Naive B cell (primary cell): Measurements from ENCODE around the gene AIPL1. TPM values are rescaled to one million over a fixed set of nuclear protein-coding genes. Genes with fewer than 3 reads are reported as not detected.
A peak's percentile ranks its signal among the peaks of the same experiment; 100 is the strongest.

Source experiments
- ATAC-seq, 2 donors: fragments of 150-1000 bp; cut with Tn5 transposase; 2 replicates each; pipeline ENCODE4 v1.10.0; 2021; ENCODE audit warnings: low read depth in 2 of 2, mild to moderate bottlenecking in 2 of 2, moderate library complexity in 2 of 2
- DNase-seq: peaks from one replicate; pipeline ENCODE4 v3.0.0; 2022
- H3K27ac Mint-ChIP-seq, 6 donors: one replicate each; pipeline ENCODE4 v1.8.0; 2020 to 2022; ENCODE audit warnings: mild to moderate bottlenecking in 6 of 6, mixed read lengths in 6 of 6, moderate library complexity in 5 of 6, inconsistent platforms in 2 of 6
- H3K27me3 Mint-ChIP-seq, 3 donors: one replicate each; pipeline ENCODE4 v1.8.0; 2021 to 2022; ENCODE audit warnings: mixed read lengths in 3 of 3, mild to moderate bottlenecking in 1 of 3
- H3K36me3 Mint-ChIP-seq, 2 donors: one replicate each; pipeline ENCODE4 v1.8.0; 2020 to 2022; ENCODE audit warnings: mixed read lengths in 2 of 2, inconsistent platforms in 1 of 2, mild to moderate bottlenecking in 1 of 2
- H3K4me1 Mint-ChIP-seq, 3 donors: one replicate each; pipeline ENCODE4 v1.8.0; 2020 to 2022; ENCODE audit warnings: mixed read lengths in 3 of 3, inconsistent platforms in 1 of 3, mild to moderate bottlenecking in 1 of 3, moderate library complexity in 1 of 3
- H3K4me3 Mint-ChIP-seq, 8 donors: one replicate each; pipeline ENCODE4 v1.8.0; 2020 to 2022; ENCODE audit warnings: mild to moderate bottlenecking in 8 of 8, mixed read lengths in 8 of 8, moderate library complexity in 8 of 8, inconsistent platforms in 2 of 8
- H3K9me3 Mint-ChIP-seq, 7 donors: one replicate each; pipeline ENCODE4 v1.8.0; 2020 to 2022; ENCODE audit warnings: mixed read lengths in 7 of 7, mild to moderate bottlenecking in 5 of 7, inconsistent platforms in 2 of 7, moderate library complexity in 1 of 7
- polyA plus RNA-seq, 6 donors: library from polyadenylated mRNA; unstranded; fragments of 300-500 nt; fragmentation: Illumina TruSeq; gene quantifications; one replicate each; pipeline ENCODE4 v1.2.3, GENCODE V29; 2021; ENCODE audit warnings: low read depth in 6 of 6

Gene AIPL1
- polyA plus RNA-seq, 6 donors from 2014 or later: not detected

GRCh38 chr17:6429266-6429665, 5.7 kb downstream of the AIPL1 start:
- peaks cover 0 to 8% of the 10 kb centered on the region in 2 donors for H3K36me3 Mint-ChIP-seq
- DNase-seq (no peak), ATAC-seq (no peak)
- peaks cover 8 to 26% (median 19%) of the 10 kb centered on the region in 3 donors for H3K27me3 Mint-ChIP-seq
- H3K9me3 Mint-ChIP-seq: peaks cover 0 to 19% (median 10%) of the 10 kb centered on the region in 7 donors
- no peak overlapping the region for H3K4me3 Mint-ChIP-seq
- H3K27ac Mint-ChIP-seq: no peak overlapping the region
- H3K4me1 Mint-ChIP-seq: peaks cover 5 to 15% (median 13%) of the 10 kb centered on the region in 3 donors

- Mint-ChIP-seq H3K4me1 (peaks cover 5 to 15% (median 13%) of the 10 kb centered on the region in 3 donors), H3K27me3 (peaks cover 8 to 19% (median 19%) of the 10 kb centered on the region in 3 donors), H3K27ac (peak overlapping the region in 2 of 6 donors; percentile 9 to 75), H3K4me3 (no peak overlapping the region), H3K36me3 (peaks cover 0 to 8% of the 10 kb centered on the region in 2 donors), H3K9me3 (peaks cover 0 to 19% (median 10%) of the 10 kb centered on the region in 7 donors)
- DNase-seq (no peak), ATAC-seq (no peak)
These were observed 6.5 kb downstream of the AIPL1 start for GRCh38 chr17:6428207-6428965.

- DNase-seq (peak; percentile 28), ATAC-seq (peak; percentile 76 to 89)
- Mint-ChIP-seq H3K36me3 (peaks cover 0 to 8% of the 10 kb centered on the region in 2 donors), H3K27me3 (peaks cover 8 to 27% (median 24%) of the 10 kb centered on the region in 3 donors), H3K27ac (peak overlapping the region in 4 of 6 donors; percentile 17 to 74 (median 50)), H3K9me3 (peaks cover 0 to 19% (median 10%) of the 10 kb centered on the region in 7 donors), H3K4me3 (peak overlapping the region in 5 of 8 donors; percentile 19 to 65 (median 34)), H3K4me1 (peaks cover 5 to 15% (median 15%) of the 10 kb centered on the region in 3 donors)
These were observed 7.6 kb downstream of the AIPL1 start for GRCh38 chr17:6427279-6427781.

GRCh38 chr17:6426356-6427101, 8.4 kb downstream of the AIPL1 start:
- Mint-ChIP-seq H3K9me3 (peaks cover 0 to 16% (median 9%) of the 10 kb centered on the region in 7 donors), H3K36me3 (peaks cover 0 to 8% of the 10 kb centered on the region in 2 donors), H3K27ac (no peak overlapping the region), H3K4me3 (no peak overlapping the region), H3K4me1 (peaks cover 10 to 23% (median 19%) of the 10 kb centered on the region in 3 donors), H3K27me3 (peaks cover 14 to 27% (median 25%) of the 10 kb centered on the region in 3 donors)
- DNase-seq (no peak), ATAC-seq (no peak)

- no peak for DNase-seq
- peaks cover 12 to 24% (median 20%) of the 10 kb centered on the region in 3 donors for H3K4me1 Mint-ChIP-seq
- no peak overlapping the region for H3K4me3 Mint-ChIP-seq
- H3K36me3 Mint-ChIP-seq: peaks cover 0 to 8% of the 10 kb centered on the region in 2 donors
- no peak for ATAC-seq
- no peak overlapping the region for H3K27ac Mint-ChIP-seq
- H3K9me3 Mint-ChIP-seq: peaks cover 0 to 6% (median under 1%) of the 10 kb centered on the region in 7 donors
- H3K27me3 Mint-ChIP-seq: peaks cover 18 to 28% (median 27%) of the 10 kb centered on the region in 3 donors
These were observed 9.5 kb downstream of the AIPL1 start for GRCh38 chr17:6425407-6425806.

- DNase-seq (no peak), ATAC-seq (no peak)
- H3K4me1 Mint-ChIP-seq: peaks cover 17 to 24% (median 20%) of the 10 kb centered on the region in 3 donors
- no peaks in the 10 kb centered on the region for H3K36me3 Mint-ChIP-seq
- peak overlapping the region in 1 of 8 donors; percentile 64 for H3K4me3 Mint-ChIP-seq
- no peaks in the 10 kb centered on the region for H3K9me3 Mint-ChIP-seq
- H3K27ac Mint-ChIP-seq: peak overlapping the region in 1 of 6 donors; percentile 22
- peaks cover 17 to 27% (median 23%) of the 10 kb centered on the region in 3 donors for H3K27me3 Mint-ChIP-seq
These were observed 11.0 kb downstream of the AIPL1 start for GRCh38 chr17:6423931-6424330.

- peak overlapping the region in 1 of 6 donors; percentile 8 for H3K27ac Mint-ChIP-seq
- H3K36me3 Mint-ChIP-seq: no peaks in the 10 kb centered on the region
- ATAC-seq: no peak
- no peaks in the 10 kb centered on the region for H3K9me3 Mint-ChIP-seq
- DNase-seq: no peak
- H3K4me3 Mint-ChIP-seq: no peak overlapping the region
- peaks cover 17 to 27% (median 26%) of the 10 kb centered on the region in 3 donors for H3K27me3 Mint-ChIP-seq
- peaks cover 13 to 19% (median 17%) of the 10 kb centered on the region in 3 donors for H3K4me1 Mint-ChIP-seq
These were observed 12.2 kb downstream of the AIPL1 start for GRCh38 chr17:6422654-6423241.

GRCh38 chr17:6421700-6422604, 13.0 kb downstream of the AIPL1 start:
- Mint-ChIP-seq H3K27ac (peak overlapping the region in 1 of 6 donors; percentile 62), H3K36me3 (no peaks in the 10 kb centered on the region), H3K27me3 (peaks cover 17 to 27% (median 22%) of the 10 kb centered on the region in 3 donors), H3K4me1 (peaks cover 6 to 12% (median 11%) of the 10 kb centered on the region in 3 donors), H3K4me3 (peak overlapping the region in 1 of 8 donors; percentile 50), H3K9me3 (no peaks in the 10 kb centered on the region)
- peak; percentile 49 for DNase-seq
- ATAC-seq: peak; percentile 45 to 70

- Mint-ChIP-seq H3K9me3 (no peaks in the 10 kb centered on the region), H3K27me3 (peaks cover 18 to 27% (median 24%) of the 10 kb centered on the region in 3 donors), H3K4me3 (no peak overlapping the region), H3K4me1 (peaks cover 6 to 12% (median 11%) of the 10 kb centered on the region in 3 donors), H3K27ac (no peak overlapping the region), H3K36me3 (no peaks in the 10 kb centered on the region)
- ATAC-seq (no peak), DNase-seq (no peak)
These were observed 14.7 kb downstream of the AIPL1 start for GRCh38 chr17:6420173-6420641.

- peaks cover 0 to 6% (median 0%) of the 10 kb centered on the region in 3 donors for H3K4me1 Mint-ChIP-seq
- no peak for ATAC-seq
- H3K36me3 Mint-ChIP-seq: no peaks in the 10 kb centered on the region
- no peak overlapping the region for H3K4me3 Mint-ChIP-seq
- no peak for DNase-seq
- H3K9me3 Mint-ChIP-seq: no peaks in the 10 kb centered on the region
- peaks cover 13 to 37% (median 15%) of the 10 kb centered on the region in 3 donors for H3K27me3 Mint-ChIP-seq
- H3K27ac Mint-ChIP-seq: no peak overlapping the region
These were observed 19.3 kb downstream of the AIPL1 start for GRCh38 chr17:6415616-6416015.

GRCh38 chr17:6413065-6413464, 21.9 kb downstream of the AIPL1 start:
- no peak overlapping the region for H3K4me3 Mint-ChIP-seq
- no peak for DNase-seq
- H3K9me3 Mint-ChIP-seq: no peaks in the 10 kb centered on the region
- no peaks in the 10 kb centered on the region for H3K36me3 Mint-ChIP-seq
- H3K27me3 Mint-ChIP-seq: peaks cover 13 to 28% (median 23%) of the 10 kb centered on the region in 3 donors
- no peaks in the 10 kb centered on the region for H3K4me1 Mint-ChIP-seq
- no peak overlapping the region for H3K27ac Mint-ChIP-seq
- ATAC-seq: no peak

- ATAC-seq: no peak
- Mint-ChIP-seq H3K36me3 (no peaks in the 10 kb centered on the region), H3K4me3 (no peak overlapping the region), H3K9me3 (peaks cover 0 to 2% (median 0%) of the 10 kb centered on the region in 7 donors), H3K27me3 (peaks cover 29 to 42% (median 33%) of the 10 kb centered on the region in 3 donors), H3K4me1 (no peaks in the 10 kb centered on the region), H3K27ac (no peak overlapping the region)
- no peak for DNase-seq
These were observed 26.2 kb downstream of the AIPL1 start for GRCh38 chr17:6408735-6409134.
